ENCODE measurements around the gene BPHL.
"Not testable (repeated sequence)": the region's sequence is repeated elsewhere in the genome, so short reads cannot be mapped to it uniquely, and the experiment has no call there.

The BPHL gene

GRCh38 chr6:3156184-3157130, 37.9 kb downstream of the BPHL start:
- not testable (repeated sequence) for DNase-seq (ENCODE audit: low read depth)

- peak; percentile 74 for DNase-seq (ENCODE audit: low read depth)
These were observed 38.8 kb downstream of the BPHL start, which contains the start of gene TUBB2A for GRCh38 chr6:3157131-3157933. TSS of gene TUBB2A (minus strand) at chr6:3157544. CDS start at chr6:3157463, 81 bp downstream.

GRCh38 chr6:3159805-3160781, 41.6 kb downstream of the BPHL start:
- DNase-seq (ENCODE audit: low read depth) = no peak

GRCh38 chr6:3162067-3162497, 43.6 kb downstream of the BPHL start:
- DNase-seq (ENCODE audit: low read depth) = no peak

- DNase-seq (ENCODE audit: low read depth) = peak; percentile 57
These were observed 44.2 kb downstream of the BPHL start for GRCh38 chr6:3162565-3163247.

- no peak for DNase-seq (ENCODE audit: low read depth)
These were observed 44.7 kb downstream of the BPHL start for GRCh38 chr6:3163248-3163594.

- DNase-seq (ENCODE audit: low read depth) = no peak
These were observed 45.9 kb downstream of the BPHL start for GRCh38 chr6:3164388-3164787.

- no peak for DNase-seq (ENCODE audit: low read depth)
These were observed 47.4 kb downstream of the BPHL start for GRCh38 chr6:3165631-3166534.

- DNase-seq (ENCODE audit: low read depth) = not testable (repeated sequence)
These were observed 48.2 kb downstream of the BPHL start for GRCh38 chr6:3166535-3167225.

- not testable (repeated sequence) for DNase-seq (ENCODE audit: low read depth)
These were observed 49.5 kb downstream of the BPHL start for GRCh38 chr6:3168046-3168445.

- not testable (repeated sequence) for DNase-seq (ENCODE audit: low read depth)
These were observed 52.2 kb downstream of the BPHL start for GRCh38 chr6:3170676-3171075.

- DNase-seq (ENCODE audit: low read depth) = not testable (repeated sequence)
These were observed 53.0 kb downstream of the BPHL start for GRCh38 chr6:3171313-3172175.

- DNase-seq (ENCODE audit: low read depth) = not testable (repeated sequence)
These were observed 54.3 kb downstream of the BPHL start for GRCh38 chr6:3172789-3173188.

GRCh38 chr6:3173636-3174089, 55.2 kb downstream of the BPHL start:
- DNase-seq (ENCODE audit: low read depth) = not testable (repeated sequence)

- DNase-seq (ENCODE audit: low read depth) = no peak
These were observed 57.3 kb downstream of the BPHL start for GRCh38 chr6:3175715-3176402.

- DNase-seq (ENCODE audit: low read depth) = peak; percentile 73
These were observed 58.2 kb downstream of the BPHL start for GRCh38 chr6:3176562-3177355.

GRCh38 chr6:3178666-3179065, 60.2 kb downstream of the BPHL start:
- DNase-seq (ENCODE audit: low read depth) = not testable (repeated sequence)

Data from GM04504 (cell line).